ENCODE measurements around the gene SSPN. TPM values are rescaled to one million over a fixed set of nuclear protein-coding genes. Genes with fewer than 3 reads are reported as not detected.

SSPN gene
- polyA plus RNA-seq, 1 donor from 2014 or later = 0.26 TPM

GRCh38 chr12:26212396-26212795 is 17.0 kb downstream of the SSPN start:
- Histone ChIP-seq H3K36me3 (ENCODE audit: insufficient read depth, low read length) (no peaks in the 10 kb centered on the region), H3K27me3 (ENCODE audit: insufficient read depth, low read depth, low read length) (no peaks in the 10 kb centered on the region), H3K79me2 (replicated peaks; ENCODE audit: insufficient read depth, low read length) (no peaks in the 10 kb centered on the region), H3K4me3 (ENCODE audit: low read length) (no peak overlapping the region), H4K20me1 (ENCODE audit: insufficient read depth) (no peaks in the 10 kb centered on the region), H3K27ac (ENCODE audit: low read length) (no peak overlapping the region), H3K4me2 (ENCODE audit: low read length) (no peak overlapping the region), H2AFZ (ENCODE audit: low read depth, low read length) (no peak overlapping the region), H3F3A (ENCODE audit: insufficient read depth, low read length, poor library complexity, severe bottlenecking) (no peaks in the 10 kb centered on the region), H3K9me2 (ENCODE audit: insufficient read depth, low read length) (no peaks in the 10 kb centered on the region), H3K9me3 (ENCODE audit: low read length) (no peaks in the 10 kb centered on the region), H3K9ac (ENCODE audit: low read length) (no peak overlapping the region)
- TF ChIP-seq, protein P1, sequence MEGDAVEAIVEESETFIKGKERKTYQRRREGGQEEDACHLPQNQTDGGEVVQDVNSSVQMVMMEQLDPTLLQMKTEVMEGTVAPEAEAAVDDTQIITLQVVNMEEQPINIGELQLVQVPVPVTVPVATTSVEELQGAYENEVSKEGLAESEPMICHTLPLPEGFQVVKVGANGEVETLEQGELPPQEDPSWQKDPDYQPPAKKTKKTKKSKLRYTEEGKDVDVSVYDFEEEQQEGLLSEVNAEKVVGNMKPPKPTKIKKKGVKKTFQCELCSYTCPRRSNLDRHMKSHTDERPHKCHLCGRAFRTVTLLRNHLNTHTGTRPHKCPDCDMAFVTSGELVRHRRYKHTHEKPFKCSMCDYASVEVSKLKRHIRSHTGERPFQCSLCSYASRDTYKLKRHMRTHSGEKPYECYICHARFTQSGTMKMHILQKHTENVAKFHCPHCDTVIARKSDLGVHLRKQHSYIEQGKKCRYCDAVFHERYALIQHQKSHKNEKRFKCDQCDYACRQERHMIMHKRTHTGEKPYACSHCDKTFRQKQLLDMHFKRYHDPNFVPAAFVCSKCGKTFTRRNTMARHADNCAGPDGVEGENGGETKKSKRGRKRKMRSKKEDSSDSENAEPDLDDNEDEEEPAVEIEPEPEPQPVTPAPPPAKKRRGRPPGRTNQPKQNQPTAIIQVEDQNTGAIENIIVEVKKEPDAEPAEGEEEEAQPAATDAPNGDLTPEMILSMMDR (IDR thresholded peaks at IDR 0.05; ENCODE audit: poor library complexity, severe bottlenecking) = no peak
- TF ChIP-seq POLR2AphosphoS5 (IDR thresholded peaks at IDR 0.05) (no peak), RAD21 (conservative IDR thresholded peaks at IDR 0.05) (no peak), REST (IDR thresholded peaks at IDR 0.05; ENCODE audit: borderline replicate concordance) (no peak), EP300 (conservative IDR thresholded peaks at IDR 0.05; ENCODE audit: poor library complexity, severe bottlenecking) (no peak), SMC3 (conservative IDR thresholded peaks at IDR 0.05; ENCODE audit: poor library complexity) (no peak), MXI1 (conservative IDR thresholded peaks at IDR 0.05; ENCODE audit: poor library complexity, severe bottlenecking) (no peak), EZH2 (IDR thresholded peaks at IDR 0.05; ENCODE audit: borderline replicate concordance, insufficient read depth, low read length, poor library complexity, severe bottlenecking) (no peak), TAF1 (IDR thresholded peaks at IDR 0.05; ENCODE audit: low read depth) (no peak)

GRCh38 chr12:26212988-26213387 is 17.6 kb downstream of the SSPN start:
- no peaks in the 10 kb centered on the region for H4K20me1 ChIP-seq (ENCODE audit: insufficient read depth)
- H3K27me3 ChIP-seq (ENCODE audit: insufficient read depth, low read depth, low read length) = no peaks in the 10 kb centered on the region
- H3K27ac ChIP-seq (ENCODE audit: low read length) = no peak overlapping the region
- H3K9ac ChIP-seq (ENCODE audit: low read length) = no peak overlapping the region
- H3K9me2 ChIP-seq (ENCODE audit: insufficient read depth, low read length) = no peaks in the 10 kb centered on the region
- TF ChIP-seq SMC3 (conservative IDR thresholded peaks at IDR 0.05; ENCODE audit: poor library complexity) (no peak), TAF1 (IDR thresholded peaks at IDR 0.05; ENCODE audit: low read depth) (no peak), EP300 (conservative IDR thresholded peaks at IDR 0.05; ENCODE audit: poor library complexity, severe bottlenecking) (no peak), POLR2AphosphoS5 (IDR thresholded peaks at IDR 0.05) (no peak), EZH2 (IDR thresholded peaks at IDR 0.05; ENCODE audit: borderline replicate concordance, insufficient read depth, low read length, poor library complexity, severe bottlenecking) (no peak), MXI1 (conservative IDR thresholded peaks at IDR 0.05; ENCODE audit: poor library complexity, severe bottlenecking) (no peak)
- TF ChIP-seq, protein P1 (IDR thresholded peaks at IDR 0.05; ENCODE audit: poor library complexity, severe bottlenecking) = no peak
- no peaks in the 10 kb centered on the region for H3K36me3 ChIP-seq (ENCODE audit: insufficient read depth, low read length)
- H2AFZ ChIP-seq (ENCODE audit: low read depth, low read length) = no peak overlapping the region
- no peaks in the 10 kb centered on the region for H3K9me3 ChIP-seq (ENCODE audit: low read length)
- H3K4me2 ChIP-seq (ENCODE audit: low read length) = no peak overlapping the region
- no peaks in the 10 kb centered on the region for H3K79me2 ChIP-seq (replicated peaks; ENCODE audit: insufficient read depth, low read length)
- no peaks in the 10 kb centered on the region for H3F3A ChIP-seq (ENCODE audit: insufficient read depth, low read length, poor library complexity, severe bottlenecking)
- H3K4me3 ChIP-seq (ENCODE audit: low read length) = no peak overlapping the region

All from neural cell (in vitro differentiated cells).